Stimulated activated CD8-positive, alpha-beta memory T cell treated with anti-CD3 and anti-CD28 coated beads, Interleukin-7, amount 100 ng/mL, for 48 hours (primary cell): ENCODE data around the gene AXIN2.
"Not testable (repeated sequence)": the region's sequence is repeated elsewhere in the genome, so short reads cannot be mapped to it uniquely, and the experiment has no call there.

ENCODE experiments used
- DNase-seq, 2 donors: peaks; one replicate each; pipeline ENCODE4 v3.0.0-alpha.2; 2020; ENCODE audit warnings: low read depth in 1 of 2; ENCODE audit errors: extremely low read depth in 1 of 2

AXIN2 gene

GRCh38 chr17:65487990-65488389 lies 73.5 kb downstream of the AXIN2 start:
- DNase-seq = no peak

GRCh38 chr17:65487161-65487560 lies 74.3 kb downstream of the AXIN2 start:
- no peak for DNase-seq

GRCh38 chr17:65485388-65486299 lies 75.8 kb downstream of the AXIN2 start:
- no peak for DNase-seq

GRCh38 chr17:65484405-65484804 lies 77.0 kb downstream of the AXIN2 start:
- not testable (repeated sequence) for DNase-seq

GRCh38 chr17:65483438-65483837 lies 78.0 kb downstream of the AXIN2 start:
- no peak for DNase-seq

DNA sequence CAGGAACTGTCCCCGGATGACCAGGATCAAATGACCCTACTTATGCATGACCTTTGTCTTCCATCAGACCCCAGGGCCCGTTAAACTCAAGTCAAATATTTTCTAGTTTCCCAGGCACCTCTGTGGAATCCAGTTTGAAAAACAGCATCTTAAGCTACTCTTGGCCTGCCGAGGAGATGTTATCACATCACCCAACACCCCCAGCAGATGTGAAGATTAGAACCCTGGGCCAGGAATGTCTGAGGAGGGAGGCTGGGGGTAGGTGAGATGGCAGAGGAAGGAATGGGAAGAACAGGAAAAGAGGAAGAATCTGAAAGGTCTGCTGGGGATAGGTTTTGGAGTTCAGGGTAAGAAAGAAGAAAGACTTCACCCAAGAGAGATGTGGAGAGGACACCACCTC lies 79.2 kb downstream of the AXIN2 start:
- DNase-seq = no peak

DNA sequence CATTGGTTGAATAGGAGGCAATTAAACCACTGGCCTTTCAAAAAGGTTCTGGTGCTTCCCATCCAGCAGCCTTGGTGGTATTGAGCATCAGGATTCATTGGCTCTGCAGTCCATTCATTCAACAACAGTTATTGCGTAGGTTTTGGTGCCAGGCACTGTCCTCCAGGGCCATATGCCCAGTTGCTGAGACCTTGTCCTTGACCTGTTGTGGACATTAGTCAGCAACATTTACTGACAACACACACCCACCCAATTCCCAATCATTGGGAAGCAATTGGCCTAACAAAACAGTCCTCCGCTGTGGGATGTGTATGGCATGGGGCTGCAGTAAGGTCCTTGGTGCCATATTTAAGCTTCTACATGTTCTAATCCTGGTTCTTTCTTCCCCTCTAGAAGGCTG lies 82.2 kb downstream of the AXIN2 start:
- no peak for DNase-seq
